ENCODE data around the gene PDE2A. TPM values are rescaled to one million over a fixed set of nuclear protein-coding genes. Genes with fewer than 3 reads are reported as not detected.

PDE2A gene
- polyA plus RNA-seq, 3 donors: 0.18 to 1.7 (median 0.53) TPM

- H3K27me3 ChIP-seq (ENCODE audit: control insufficient read depth in 2 of 2, insufficient read depth in 2 of 2, low read length in 2 of 2): peaks cover 24 to 64% of the 10 kb centered on the region in 2 donors
- H3K79me2 ChIP-seq (ENCODE audit: insufficient read depth, low read length): no peaks in the 10 kb centered on the region
- Mint-ChIP-seq H3K4me1 (peaks cover 56% of the 10 kb centered on the region), H3K4me3 (peak overlapping the region in 1 of 2 donors; percentile 52), H3K27me3 (ENCODE audit: low read depth in 3 of 3) (peaks cover 55 to 90% (median 58%) of the 10 kb centered on the region in 3 donors), H3K9me3 (peaks cover 0 to 5% (median 0%) of the 10 kb centered on the region in 7 donors), H3K27ac (no peak overlapping the region), H3K36me3 (peaks cover 0 to 2% of the 10 kb centered on the region in 2 donors)
- H4K20me1 ChIP-seq (ENCODE audit: insufficient read depth, low read length): peaks cover 15% of the 10 kb centered on the region
- no peaks in the 10 kb centered on the region for H3K36me3 ChIP-seq (replicated peaks in 1 of 2; ENCODE audit: control insufficient read depth in 1 of 2, insufficient read depth in 2 of 2, low read length in 2 of 2)
- no peak overlapping the region for H3K27ac ChIP-seq (ENCODE audit: low read depth in 1 of 2, low read length in 2 of 2)
- 80% methylated on average over 6 of the region's 8 CpGs for WGBS (ENCODE audit: insufficient coverage)
- H3K4me3 ChIP-seq (replicated peaks in 1 of 3; ENCODE audit: low read depth in 2 of 3, low read length in 3 of 3): no peak overlapping the region
- H3K9ac ChIP-seq (ENCODE audit: insufficient read depth, low read length, poor library complexity, severe bottlenecking): no peak overlapping the region
- intact Hi-C loops (cut with micrococcal nuclease): no loop called here
- DNase-seq: no peak
- no peaks in the 10 kb centered on the region for H3K9me3 ChIP-seq (replicated peaks in 1 of 2; ENCODE audit: control insufficient read depth in 1 of 2, insufficient read depth in 1 of 2, low read length in 2 of 2)
- no peak overlapping the region for H2AFZ ChIP-seq (ENCODE audit: insufficient read depth, low read depth, low read length, poor library complexity, severe bottlenecking)
- H3K4me2 ChIP-seq (replicated peaks; ENCODE audit: extremely low read depth, low read length, poor library complexity, severe bottlenecking): no peak overlapping the region
- no peak for TF ChIP-seq CTCF (IDR thresholded peaks at IDR 0.05)
- peaks cover 52 to 54% of the 10 kb centered on the region in 2 donors for H3K4me1 ChIP-seq (ENCODE audit: control insufficient read depth in 1 of 2, insufficient read depth in 2 of 2, low read length in 2 of 2)
These were observed 64.7 kb downstream of the PDE2A start for GRCh38 chr11:72609476-72609875.

- Mint-ChIP-seq H3K4me1 (peaks cover 52% of the 10 kb centered on the region), H3K27me3 (ENCODE audit: low read depth in 3 of 3) (peaks cover 56 to 92% (median 57%) of the 10 kb centered on the region in 3 donors), H3K27ac (no peak overlapping the region), H3K36me3 (peaks cover 0 to 2% of the 10 kb centered on the region in 2 donors), H3K4me3 (peak overlapping the region in 1 of 2 donors; percentile 80), H3K9me3 (peaks cover 0 to 4% (median 0%) of the 10 kb centered on the region in 7 donors)
- Histone ChIP-seq H3K79me2 (ENCODE audit: insufficient read depth, low read length) (no peaks in the 10 kb centered on the region), H3K9ac (ENCODE audit: insufficient read depth, low read length, poor library complexity, severe bottlenecking) (no peak overlapping the region), H3K4me1 (ENCODE audit: control insufficient read depth in 1 of 2, insufficient read depth in 2 of 2, low read length in 2 of 2) (peaks cover 47 to 50% of the 10 kb centered on the region in 2 donors), H4K20me1 (ENCODE audit: insufficient read depth, low read length) (peaks cover 11% of the 10 kb centered on the region), H3K27me3 (ENCODE audit: control insufficient read depth in 2 of 2, insufficient read depth in 2 of 2, low read length in 2 of 2) (peaks cover 24 to 68% of the 10 kb centered on the region in 2 donors), H2AFZ (ENCODE audit: insufficient read depth, low read depth, low read length, poor library complexity, severe bottlenecking) (no peak overlapping the region), H3K36me3 (replicated peaks in 1 of 2; ENCODE audit: control insufficient read depth in 1 of 2, insufficient read depth in 2 of 2, low read length in 2 of 2) (no peaks in the 10 kb centered on the region), H3K4me3 (replicated peaks in 1 of 3; ENCODE audit: low read depth in 2 of 3, low read length in 3 of 3) (no peak overlapping the region), H3K9me3 (replicated peaks in 1 of 2; ENCODE audit: control insufficient read depth in 1 of 2, insufficient read depth in 1 of 2, low read length in 2 of 2) (no peaks in the 10 kb centered on the region), H3K27ac (ENCODE audit: low read depth in 1 of 2, low read length in 2 of 2) (no peak overlapping the region), H3K4me2 (replicated peaks; ENCODE audit: extremely low read depth, low read length, poor library complexity, severe bottlenecking) (no peak overlapping the region)
- WGBS (ENCODE audit: insufficient coverage): no CpG with 5 or more reads among the region's 4 CpGs
- TF ChIP-seq CTCF (IDR thresholded peaks at IDR 0.05): peak; percentile 72
- DNase-seq: peak in 2 of 3 donors; percentile 21 to 34
- intact Hi-C loops (cut with micrococcal nuclease): no loop called here
These were observed 65.2 kb downstream of the PDE2A start for GRCh38 chr11:72609045-72609444.
